CMK (cell line): ENCODE results near the gene LRRC4B.
"Not testable (repeated sequence)": the region's sequence is repeated elsewhere in the genome, so short reads cannot be mapped to it uniquely, and the experiment has no call there.

ENCODE experiments used
- DNase-seq: peaks from one replicate; pipeline ENCODE4 v3.0.0-alpha.2; 2010; ENCODE audit warnings: low read depth

Gene LRRC4B

GRCh38 chr19:50567882-50568727 is at the start of gene LRRC4B:
Gene LRRC4B, minus strand, starts transcription at chr19:50568435. Its CDS starts 19,597 bp downstream, at chr19:50548838.
- DNase-seq: no peak

GRCh38 chr19:50612504-50613404 is 44.5 kb upstream of the LRRC4B start:
- not testable (repeated sequence) for DNase-seq

GRCh38 chr19:50607874-50608785 is 39.9 kb upstream of the LRRC4B start:
- DNase-seq: peak; percentile 51

GRCh38 chr19:50607388-50607787 is 39.2 kb upstream of the LRRC4B start:
- DNase-seq: no peak

GRCh38 chr19:50606059-50606836 is 38.0 kb upstream of the LRRC4B start:
- not testable (repeated sequence) for DNase-seq

GRCh38 chr19:50604264-50605073 is 36.2 kb upstream of the LRRC4B start:
- not testable (repeated sequence) for DNase-seq

- DNase-seq: no peak
These were observed 34.7 kb upstream of the LRRC4B start for GRCh38 chr19:50602935-50603334.

- DNase-seq: no peak
These were observed 34.3 kb upstream of the LRRC4B start for GRCh38 chr19:50602496-50602895.

- no peak for DNase-seq
These were observed 33.8 kb upstream of the LRRC4B start for GRCh38 chr19:50602089-50602422.

- peak; percentile 84 for DNase-seq
These were observed 33.3 kb upstream of the LRRC4B start for GRCh38 chr19:50601407-50602088.

- peak; percentile 42 for DNase-seq
These were observed 31.2 kb upstream of the LRRC4B start for GRCh38 chr19:50599427-50599826.

- no peak for DNase-seq
These were observed 22.0 kb upstream of the LRRC4B start for GRCh38 chr19:50590191-50590590.

GRCh38 chr19:50581795-50582660 is 13.8 kb upstream of the LRRC4B start:
- not testable (repeated sequence) for DNase-seq

- DNase-seq: no peak
These were observed 12.9 kb upstream of the LRRC4B start for GRCh38 chr19:50580970-50581634.

GRCh38 chr19:50580240-50580639 is 12.0 kb upstream of the LRRC4B start:
- no peak for DNase-seq

GRCh38 chr19:50576769-50577168 is 8.5 kb upstream of the LRRC4B start:
- not testable (repeated sequence) for DNase-seq

GRCh38 chr19:50573741-50574461 is 5.7 kb upstream of the LRRC4B start:
- no peak for DNase-seq
